Measurements from ENCODE around the gene TCP11X1. TPM values are rescaled to one million over a fixed set of nuclear protein-coding genes. Genes with fewer than 3 reads are reported as not detected.

TCP11X1 gene
- not detected in 2 replicates for total RNA-seq

GRCh38 chrX:102214986-102215385 lies at the start of gene TCP11X1:
TSS of gene TCP11X1 (plus strand) at chrX:102215301.

GRCh38 chrX:102246893-102247292 lies 31.8 kb downstream of the TCP11X1 start, which contains the start of gene NXF2:
TSS of gene NXF2 (plus strand) at chrX:102247167. CDS start at chrX:102307079, 59,912 bp downstream.

Other genes starting within 250 kb of the TCP11X1 start
- gene TCEAL2, start 89.6 kb upstream of the TCP11X1 start, total RNA-seq: 0.19 TPM in 1 of 2 replicates, not detected in the other
- gene TCEAL6, start 72.8 kb upstream of the TCP11X1 start, total RNA-seq: not detected in 2 replicates
- gene BEX5, start 59.3 kb upstream of the TCP11X1 start, total RNA-seq: 0.28 TPM in 1 of 2 replicates, not detected in the other
- not detected in 2 replicates for gene NXF2, start 31.9 kb downstream of the TCP11X1 start, total RNA-seq
- gene NXF2B, start 224.7 kb downstream of the TCP11X1 start, total RNA-seq: not detected in 2 replicates

Data from regular cardiac myocyte (primary cell).